ENCODE data around the gene MAD1L1.

GRCh38 chr7:1957471-1958225, 275.1 kb downstream of the MAD1L1 start:
- TF ChIP-seq CTCF (IDR thresholded peaks at IDR 0.05; ENCODE audit: insufficient read depth, low read depth, low read length): no peak
- TF ChIP-seq EZH2 (IDR thresholded peaks at IDR 0.05; ENCODE audit: insufficient read depth, low read length): no peak
